B cell (primary cell): ENCODE results near the gene MALSU1.

ENCODE experiments used
- CTCF ChIP-seq: fragments of 200-600 bp; IDR thresholded peaks from one replicate; pipeline ENCODE4 v1.8.0; 2022; ENCODE audit warnings: antibody characterized with exemption, mild to moderate bottlenecking
- EZH2 ChIP-seq: IDR thresholded peaks from 2 replicates; pipeline ENCODE4 v1.6.1; 2012; ENCODE audit warnings: borderline replicate concordance, low read depth, mild to moderate bottlenecking, moderate library complexity, low read length; ENCODE audit not compliant: insufficient read depth, poor library complexity, severe bottlenecking

- TF ChIP-seq EZH2 (no peak), CTCF (no peak)
These were observed 828 bp upstream of the MALSU1 start for GRCh38 chr7:23298141-23298881.
